Activated gamma-delta T cell (primary cell): ENCODE measurements around the gene RYR2.
"Not testable (repeated sequence)": the region's sequence is repeated elsewhere in the genome, so short reads cannot be mapped to it uniquely, and the experiment has no call there.

Source experiments
- DNase-seq: peaks from one replicate; lab custom pipeline; 2025; lab: John Stamatoyannopoulos, UW

RYR2 gene

GRCh38 chr1:237789619-237790018, 747.6 kb downstream of the RYR2 start:
- no peak for DNase-seq

DNA sequence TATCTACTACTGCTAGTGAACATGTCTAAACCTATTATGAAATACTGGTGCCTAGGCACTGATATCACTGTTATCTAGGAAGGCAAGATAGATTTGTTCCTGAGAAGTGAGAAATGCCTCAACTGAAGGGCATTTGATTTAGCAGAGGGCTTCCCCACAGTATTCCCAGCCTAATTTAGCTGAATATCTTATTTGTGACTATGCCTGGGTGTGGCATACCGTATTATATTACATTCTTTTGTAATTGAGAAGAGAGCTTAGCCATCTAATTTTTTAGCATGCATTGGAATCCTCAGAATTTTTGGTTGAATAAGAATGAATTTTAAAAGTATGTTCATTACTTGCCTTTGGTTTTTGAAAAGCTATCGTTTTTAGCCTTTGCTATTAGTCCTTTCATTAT, 749.6 kb downstream of the RYR2 start:
- DNase-seq, result no peak

DNA sequence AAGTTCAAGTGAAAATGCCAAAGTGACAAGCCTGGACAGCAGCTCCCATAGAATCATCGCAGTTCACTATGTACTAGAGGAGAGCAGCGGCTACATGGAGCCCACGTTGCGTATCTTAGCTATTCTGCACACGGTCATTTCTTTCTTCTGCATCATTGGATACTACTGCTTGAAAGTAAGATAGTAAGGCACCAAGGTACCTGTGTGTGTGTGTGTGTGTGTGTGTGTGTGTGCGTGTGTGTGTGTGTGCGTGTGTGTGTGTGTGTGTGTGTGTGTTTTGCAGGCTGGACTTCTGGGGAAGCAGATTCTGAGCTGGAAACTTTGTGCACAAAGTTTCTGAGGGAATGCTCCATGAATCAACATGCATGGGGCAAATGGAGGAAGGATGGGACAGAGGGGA, 750.2 kb downstream of the RYR2 start:
- no peak for DNase-seq

DNA sequence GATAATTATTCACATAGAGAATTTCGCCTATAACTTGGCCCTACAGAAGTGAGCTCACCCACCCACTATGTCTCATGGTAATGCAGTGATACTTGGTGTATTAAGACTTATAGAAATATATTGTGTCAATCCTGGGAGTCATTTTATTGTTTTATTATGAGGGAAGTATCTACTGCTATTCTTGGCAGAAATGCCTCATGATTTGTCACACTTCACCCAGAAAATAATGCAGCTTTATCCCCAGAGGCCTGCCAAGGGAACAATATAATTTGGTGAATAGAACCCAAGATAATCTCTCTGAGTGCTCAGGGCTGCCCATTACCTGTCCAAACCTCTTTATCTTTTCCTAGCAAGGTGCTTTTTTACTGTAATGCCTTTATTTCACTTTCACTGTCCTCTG, 750.7 kb downstream of the RYR2 start:
- DNase-seq, result no peak

GRCh38 chr1:237794071-237794470, 752.1 kb downstream of the RYR2 start:
- DNase-seq, result no peak

DNA sequence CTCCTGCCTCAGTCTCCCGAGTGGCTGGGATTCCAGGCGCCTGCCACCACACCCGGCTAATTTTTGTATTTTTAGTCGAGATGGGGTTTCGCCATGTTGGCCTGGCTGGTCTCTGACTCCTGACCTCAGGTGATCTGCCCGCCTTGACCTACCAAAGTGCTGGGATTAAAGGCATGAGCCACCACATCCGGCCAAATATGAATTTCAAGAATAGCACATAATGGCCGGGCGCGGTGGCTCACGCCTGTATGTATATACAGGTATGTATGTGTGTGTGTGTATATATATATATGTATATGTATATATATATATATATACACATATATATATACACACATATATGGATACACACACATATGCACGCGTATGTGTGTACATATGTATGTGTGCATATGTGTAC, 753.6 kb downstream of the RYR2 start:
- DNase-seq, result no peak

DNA sequence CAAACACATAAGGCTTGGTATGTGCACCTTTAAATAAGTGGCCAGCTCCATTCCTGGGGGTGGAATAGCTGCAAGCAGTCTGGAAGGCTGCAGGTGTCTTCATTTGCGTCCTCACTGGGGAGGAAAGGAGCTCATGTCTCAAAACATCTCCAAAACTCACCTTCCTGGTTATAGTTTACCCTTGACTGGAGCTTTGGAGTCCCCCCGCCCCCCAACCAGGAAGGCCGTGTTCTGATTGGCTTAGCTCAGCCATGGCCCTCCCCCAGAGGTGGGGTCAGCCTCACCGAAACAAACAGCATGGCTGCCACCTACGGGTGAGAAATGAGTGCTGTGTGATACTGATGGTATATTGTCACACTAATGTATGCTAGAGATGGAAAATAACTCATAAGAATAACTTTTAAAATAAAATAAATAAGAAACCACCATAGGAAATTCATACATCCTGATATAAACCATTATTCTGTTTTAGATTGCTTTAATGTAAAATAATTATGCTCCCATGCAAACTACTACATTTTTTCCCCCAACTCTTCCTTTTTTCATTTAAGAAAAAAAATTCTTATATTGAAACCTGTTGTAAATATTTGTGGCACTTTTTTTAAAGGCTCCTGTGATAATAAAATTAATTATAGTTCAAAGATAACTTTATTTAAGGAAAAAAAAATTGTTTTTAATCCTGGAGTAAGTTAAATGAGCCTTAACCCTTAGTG, 757.9 kb downstream of the RYR2 start:
- DNase-seq, result no peak

DNA sequence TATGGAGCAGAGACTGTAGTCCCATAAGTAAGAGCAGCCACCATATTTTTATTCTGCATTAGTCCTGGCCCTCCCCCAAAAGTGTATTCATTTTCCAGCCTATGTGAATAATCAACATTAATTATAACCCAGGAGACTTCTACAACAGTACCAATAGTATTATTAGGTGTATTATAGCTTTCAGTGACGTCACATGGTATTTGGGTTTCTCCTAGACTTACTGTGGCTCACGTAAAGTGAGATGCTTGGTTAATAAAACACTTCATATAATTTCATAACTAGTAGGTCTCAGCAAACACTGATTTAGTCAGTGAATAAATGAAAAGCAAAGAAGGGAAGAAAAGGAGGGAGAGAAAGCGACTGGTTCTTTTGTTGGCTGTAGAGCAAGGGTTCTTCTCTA, 762.5 kb downstream of the RYR2 start:
- DNase-seq, result no peak

- DNase-seq, result no peak
Measured at GRCh38 chr1:237809099-237809498, 767.1 kb downstream of the RYR2 start.

- no peak for DNase-seq
Measured at GRCh38 chr1:237811633-237812032, 769.6 kb downstream of the RYR2 start.

GRCh38 chr1:237812061-237812460, 770.1 kb downstream of the RYR2 start:
- no peak for DNase-seq

GRCh38 chr1:237814319-237814924, 772.4 kb downstream of the RYR2 start:
- DNase-seq, result no peak

- no peak for DNase-seq
Measured at GRCh38 chr1:237817277-237817676, 775.3 kb downstream of the RYR2 start.

DNA sequence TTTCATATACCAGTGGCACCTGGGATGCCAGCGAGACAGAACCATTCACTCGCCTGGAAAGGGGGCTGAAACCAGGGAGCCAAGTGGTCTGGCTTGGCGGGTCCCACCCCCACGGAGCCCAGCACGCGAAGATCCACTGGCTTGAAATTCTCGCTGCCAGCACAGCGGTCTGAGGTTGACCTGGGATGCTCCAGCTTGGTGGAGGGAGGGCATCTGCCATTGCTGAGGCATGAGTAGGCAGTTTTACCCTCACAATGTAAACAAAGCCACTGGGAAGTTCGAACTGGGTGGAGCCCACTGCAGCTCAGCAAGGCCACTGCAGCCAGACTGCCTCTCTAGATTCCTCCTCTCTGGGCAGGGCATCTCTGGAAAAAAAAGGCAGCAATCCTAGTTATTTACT, 778.6 kb downstream of the RYR2 start:
- DNase-seq, result not testable (repeated sequence)

DNA sequence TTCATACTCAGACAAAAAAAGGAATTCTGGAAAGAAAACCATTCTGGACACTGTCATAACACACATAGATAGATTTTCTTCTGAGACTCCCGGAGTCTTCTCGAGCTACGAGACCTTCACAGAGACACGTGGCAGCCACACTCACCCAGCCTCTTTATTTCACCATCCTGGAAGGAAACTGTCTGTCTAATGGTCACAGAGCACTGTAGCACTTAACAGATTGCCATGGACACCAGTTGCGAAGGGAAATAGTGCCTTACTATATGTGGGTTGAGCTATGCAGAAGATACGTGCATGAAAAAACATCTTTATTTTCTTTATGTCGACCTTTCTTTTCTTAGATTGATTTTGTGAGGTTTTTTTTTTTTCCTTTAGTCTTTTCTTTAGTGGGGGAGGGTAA, 790.9 kb downstream of the RYR2 start:
- no peak for DNase-seq

DNA sequence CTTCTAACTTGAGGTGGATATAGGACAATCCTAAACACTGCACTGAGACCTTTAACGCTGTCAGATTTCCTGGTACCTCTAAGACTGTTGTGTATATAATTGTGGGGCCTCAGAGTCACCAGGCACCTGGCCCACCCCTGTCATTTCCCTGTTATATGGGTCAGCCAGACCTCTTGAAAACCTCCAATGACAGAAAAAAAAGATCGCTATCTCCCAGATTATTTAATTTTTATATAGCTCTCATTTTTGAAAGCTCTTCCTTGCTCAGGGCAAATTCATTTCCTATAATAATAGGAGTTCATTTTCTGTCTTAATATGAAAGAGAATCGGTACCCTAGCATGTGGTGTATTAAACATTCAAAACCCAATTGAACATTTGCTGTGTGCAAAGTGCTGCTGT, 792.1 kb downstream of the RYR2 start:
- no peak for DNase-seq

GRCh38 chr1:237834461-237834860, 792.5 kb downstream of the RYR2 start:
- no peak for DNase-seq

DNA sequence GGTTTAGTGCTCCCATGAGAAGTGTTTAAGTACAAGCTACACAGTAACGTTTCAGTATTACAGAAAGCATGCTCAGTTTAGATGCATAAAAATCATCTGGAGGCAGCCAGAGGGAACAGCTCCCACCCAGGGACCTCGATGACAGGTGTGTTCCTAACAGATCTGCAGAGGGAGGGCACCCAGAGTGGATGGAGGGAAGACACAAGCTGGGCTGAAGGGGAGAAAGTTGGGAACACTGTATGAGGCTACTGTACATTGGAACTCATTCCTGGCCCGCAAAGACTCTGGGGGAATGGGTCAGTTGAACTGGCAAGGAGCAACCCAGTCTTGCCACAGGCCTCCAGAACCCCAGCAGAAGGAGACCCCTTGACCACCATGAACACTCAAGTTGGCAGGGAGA, 796.3 kb downstream of the RYR2 start:
- DNase-seq, result no peak

DNA sequence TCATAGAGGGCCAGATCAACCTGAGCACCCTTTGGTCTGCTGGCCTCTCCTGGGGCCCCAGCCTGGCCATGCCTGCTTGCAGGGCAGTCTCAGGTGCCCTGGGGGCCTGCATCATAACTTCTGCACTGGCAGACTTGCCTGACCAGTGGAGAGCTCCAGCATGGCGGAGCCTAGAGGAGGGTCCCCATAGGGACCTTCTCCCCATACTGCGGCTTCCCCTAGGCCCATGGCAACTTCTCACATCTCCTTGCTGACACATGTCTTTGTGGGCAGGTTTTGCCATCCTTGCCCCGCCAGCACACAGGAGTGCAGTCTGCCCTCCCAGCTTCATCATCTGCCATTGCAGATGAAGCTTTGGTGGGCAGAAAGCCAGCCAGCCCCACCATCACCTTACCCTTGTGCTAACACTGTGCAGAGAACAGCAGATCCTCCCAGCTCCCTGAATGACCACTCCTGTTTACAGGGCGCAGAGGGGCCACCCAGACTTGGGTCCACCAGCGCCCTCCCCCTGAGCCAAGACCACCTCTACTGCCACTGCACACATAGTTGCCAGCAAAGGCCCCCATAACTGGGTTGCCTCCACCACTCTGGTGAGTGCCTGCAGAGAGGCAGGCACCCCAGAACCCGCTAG, 797.0 kb downstream of the RYR2 start:
- DNase-seq, result no peak

GRCh38 chr1:237841485-237841884, 799.5 kb downstream of the RYR2 start:
- no peak for DNase-seq

DNA sequence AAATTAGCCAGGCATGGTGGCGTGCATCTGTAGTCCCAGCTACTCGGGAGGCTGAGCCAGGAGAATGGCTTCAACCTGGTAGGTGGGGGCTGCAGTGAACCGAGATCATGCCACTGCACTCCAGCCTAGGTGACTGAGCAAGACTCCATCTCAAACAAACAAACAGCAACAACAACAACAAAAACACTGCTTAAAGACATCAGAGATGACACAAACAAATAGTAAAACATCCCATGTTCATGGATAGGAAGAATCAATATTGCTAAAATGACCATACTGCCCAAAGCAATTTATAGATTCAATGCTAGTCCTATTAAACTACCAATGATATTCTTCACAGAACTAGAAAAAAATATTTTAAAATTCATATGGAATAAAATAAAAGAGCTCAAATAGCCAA, 801.5 kb downstream of the RYR2 start:
- DNase-seq, result not testable (repeated sequence)

- no peak for DNase-seq
Measured at GRCh38 chr1:237851210-237851845, 809.3 kb downstream of the RYR2 start.

DNA sequence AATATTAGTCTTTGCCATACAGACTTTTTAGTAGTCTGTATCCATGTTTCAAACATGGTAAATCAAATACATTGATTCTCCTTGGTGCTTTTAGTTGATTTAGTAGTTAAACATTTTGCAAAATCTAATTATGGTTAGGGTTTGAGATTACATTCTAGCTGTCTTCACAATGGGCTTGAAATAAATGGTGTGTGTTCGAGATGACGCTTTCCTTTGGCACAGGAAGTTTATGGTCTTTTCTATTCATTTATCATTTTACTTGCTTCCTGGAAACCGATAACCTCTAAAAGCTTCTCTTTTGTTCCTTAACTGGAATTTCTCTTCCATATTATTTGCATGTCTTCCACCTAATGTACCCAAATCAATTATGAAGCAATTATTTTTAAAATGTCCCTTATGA, 810.4 kb downstream of the RYR2 start:
- no peak for DNase-seq
